VCaP (cell line): ENCODE results near the gene GARNL3.

ENCODE experiments used
- H3K27ac ChIP-seq: fragments of 450-650 bp; 2 replicates; pipeline ENCODE4 v1.5.1; 2017
- TF ChIP-seq, protein P1 (sequence below): fragments of 450-650 bp; conservative IDR thresholded peaks from 2 replicates; pipeline ENCODE4 v1.5.1; 2017; ENCODE audit warnings: mild to moderate bottlenecking, moderate library complexity

Gene GARNL3

DNA sequence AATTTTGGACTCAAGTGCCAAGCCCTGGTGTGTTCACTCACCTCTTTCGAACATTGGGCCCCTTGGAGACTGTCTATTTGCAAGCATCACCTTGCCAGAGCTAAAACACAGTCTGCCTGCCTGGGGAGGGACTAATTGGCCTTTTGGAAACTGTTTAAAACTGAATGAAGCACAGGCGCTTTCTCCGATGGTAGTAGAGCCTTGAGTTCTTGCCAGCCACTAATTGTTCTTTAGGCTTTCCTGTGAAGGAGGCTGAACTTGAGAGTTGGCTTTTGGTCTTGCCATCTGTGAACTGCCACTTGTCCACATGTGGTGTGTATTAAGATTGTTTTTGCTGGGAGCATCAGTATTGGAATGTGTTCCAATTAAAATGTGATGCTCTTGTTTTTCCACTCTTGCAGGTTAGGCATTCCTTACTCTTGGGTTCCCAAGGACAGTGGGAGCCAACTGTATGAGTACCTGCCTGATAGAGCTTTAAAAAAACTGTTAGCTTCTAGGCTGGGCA, 26.0 kb downstream of the GARNL3 start:
- TF ChIP-seq, protein P1, sequence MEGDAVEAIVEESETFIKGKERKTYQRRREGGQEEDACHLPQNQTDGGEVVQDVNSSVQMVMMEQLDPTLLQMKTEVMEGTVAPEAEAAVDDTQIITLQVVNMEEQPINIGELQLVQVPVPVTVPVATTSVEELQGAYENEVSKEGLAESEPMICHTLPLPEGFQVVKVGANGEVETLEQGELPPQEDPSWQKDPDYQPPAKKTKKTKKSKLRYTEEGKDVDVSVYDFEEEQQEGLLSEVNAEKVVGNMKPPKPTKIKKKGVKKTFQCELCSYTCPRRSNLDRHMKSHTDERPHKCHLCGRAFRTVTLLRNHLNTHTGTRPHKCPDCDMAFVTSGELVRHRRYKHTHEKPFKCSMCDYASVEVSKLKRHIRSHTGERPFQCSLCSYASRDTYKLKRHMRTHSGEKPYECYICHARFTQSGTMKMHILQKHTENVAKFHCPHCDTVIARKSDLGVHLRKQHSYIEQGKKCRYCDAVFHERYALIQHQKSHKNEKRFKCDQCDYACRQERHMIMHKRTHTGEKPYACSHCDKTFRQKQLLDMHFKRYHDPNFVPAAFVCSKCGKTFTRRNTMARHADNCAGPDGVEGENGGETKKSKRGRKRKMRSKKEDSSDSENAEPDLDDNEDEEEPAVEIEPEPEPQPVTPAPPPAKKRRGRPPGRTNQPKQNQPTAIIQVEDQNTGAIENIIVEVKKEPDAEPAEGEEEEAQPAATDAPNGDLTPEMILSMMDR: no peak
- no peak overlapping the region for H3K27ac ChIP-seq

DNA sequence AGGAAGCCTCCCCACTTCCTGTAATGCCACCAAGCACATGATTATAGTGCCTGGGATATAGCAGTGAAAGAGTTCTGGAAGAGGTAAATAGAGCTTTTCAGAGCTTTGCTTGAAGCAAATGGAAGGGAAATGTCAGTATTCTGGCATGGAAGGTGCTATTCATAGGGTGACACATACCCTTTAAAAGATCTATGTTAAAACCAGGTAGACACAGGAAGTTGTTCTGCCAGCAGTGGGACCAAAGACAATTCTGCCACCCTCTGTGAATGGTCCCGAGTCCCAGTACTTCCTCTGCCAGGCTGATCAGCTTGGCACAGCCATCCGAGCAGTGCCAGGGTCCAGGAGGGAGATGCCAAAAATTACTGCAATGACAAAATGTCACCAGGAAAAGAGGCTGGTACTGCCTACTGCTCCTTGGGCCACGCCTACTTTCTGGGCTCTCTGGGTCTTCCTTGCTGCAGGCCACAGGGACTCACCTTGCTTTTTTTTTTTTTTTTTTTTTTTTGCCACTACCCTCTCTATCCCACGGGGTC, 26.7 kb downstream of the GARNL3 start:
- 0 out of 2 replicates have a peak overlapping the region, but pooled peaks have one; percentile 88 for H3K27ac ChIP-seq
- TF ChIP-seq, protein P1: no peak

DNA sequence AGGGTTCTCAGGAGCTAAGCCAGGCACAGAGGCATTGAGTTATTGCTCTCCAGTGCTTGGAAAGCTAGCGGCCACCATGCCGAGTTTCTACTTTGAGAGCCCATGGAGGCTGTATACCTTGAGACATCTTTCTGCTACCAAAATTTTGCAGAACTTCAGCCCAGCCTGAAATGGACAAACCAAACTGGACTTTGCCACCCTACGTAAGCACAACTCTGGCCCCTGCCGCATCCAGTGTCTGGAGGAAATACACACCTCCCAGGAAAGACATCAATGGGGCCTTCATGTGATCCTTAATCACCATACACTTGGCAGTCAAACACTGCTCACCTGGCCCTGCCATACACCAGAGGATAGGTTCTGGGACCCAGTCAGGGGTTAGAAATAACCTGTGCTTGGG, 27.8 kb downstream of the GARNL3 start:
- TF ChIP-seq, protein P1: no peak
- H3K27ac ChIP-seq: peak overlapping the region; percentile 88

DNA sequence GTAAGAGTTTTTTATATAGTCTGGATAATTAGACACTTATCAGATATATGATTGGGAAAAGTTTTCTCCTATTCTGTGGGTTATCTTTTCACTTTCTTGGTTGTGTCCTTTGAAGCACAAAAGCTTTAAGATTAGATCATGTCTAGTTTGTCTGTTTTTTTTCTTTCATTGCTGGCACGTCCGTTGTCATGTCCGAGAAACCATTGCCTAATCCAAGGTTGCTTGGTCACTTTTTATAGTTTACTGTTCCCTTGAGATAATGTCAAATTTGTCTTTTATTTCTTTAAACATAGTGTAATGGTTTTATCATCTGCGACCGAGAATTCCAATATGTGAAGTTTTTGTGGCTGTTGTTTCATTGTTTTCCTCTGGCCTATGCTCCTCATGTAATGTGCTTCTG, 28.8 kb downstream of the GARNL3 start:
- H3K27ac ChIP-seq: peak overlapping the region; percentile 88
- TF ChIP-seq, protein P1: no peak

DNA sequence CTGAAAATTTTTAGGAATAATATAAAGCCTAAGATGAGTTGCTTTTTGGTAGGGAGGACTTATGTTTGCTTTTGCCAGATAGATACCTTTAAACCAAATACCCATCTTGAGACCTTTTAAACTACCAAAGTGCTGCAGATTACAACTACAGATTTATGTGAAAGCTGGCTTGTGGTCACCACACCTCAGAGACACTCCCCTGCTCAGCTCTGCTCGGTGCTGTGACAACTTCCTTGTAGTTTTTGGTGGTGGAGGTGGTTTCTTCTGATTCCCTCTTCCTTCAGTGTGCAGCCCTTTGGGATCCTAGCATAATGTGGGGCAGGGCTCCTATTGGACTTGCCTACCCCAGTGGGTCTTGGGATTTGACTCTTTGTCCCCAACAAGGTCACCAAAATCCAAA, 29.2 kb downstream of the GARNL3 start:
- H3K27ac ChIP-seq: peak overlapping the region; percentile 88
- TF ChIP-seq, protein P1: no peak

DNA sequence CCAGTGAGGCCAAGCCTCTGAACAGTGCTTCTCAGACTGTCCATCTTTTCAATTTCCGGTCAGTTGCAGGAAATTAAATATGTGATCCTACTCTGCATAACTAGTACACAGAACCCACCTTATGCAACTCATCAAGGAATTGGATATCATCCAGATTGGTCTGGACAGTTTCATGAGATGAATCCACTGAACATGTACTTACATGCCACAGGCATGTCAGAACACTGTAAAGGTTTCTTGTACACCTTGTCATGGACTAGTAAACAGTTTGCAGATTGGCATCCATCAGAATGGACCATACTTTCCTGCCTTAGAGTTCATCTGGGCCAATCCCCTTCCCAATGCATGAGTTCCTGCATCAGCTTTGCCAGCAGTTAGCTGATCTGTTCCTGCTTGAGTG, 30.4 kb downstream of the GARNL3 start:
- TF ChIP-seq, protein P1: no peak
- H3K27ac ChIP-seq: peak overlapping the region; percentile 88

DNA sequence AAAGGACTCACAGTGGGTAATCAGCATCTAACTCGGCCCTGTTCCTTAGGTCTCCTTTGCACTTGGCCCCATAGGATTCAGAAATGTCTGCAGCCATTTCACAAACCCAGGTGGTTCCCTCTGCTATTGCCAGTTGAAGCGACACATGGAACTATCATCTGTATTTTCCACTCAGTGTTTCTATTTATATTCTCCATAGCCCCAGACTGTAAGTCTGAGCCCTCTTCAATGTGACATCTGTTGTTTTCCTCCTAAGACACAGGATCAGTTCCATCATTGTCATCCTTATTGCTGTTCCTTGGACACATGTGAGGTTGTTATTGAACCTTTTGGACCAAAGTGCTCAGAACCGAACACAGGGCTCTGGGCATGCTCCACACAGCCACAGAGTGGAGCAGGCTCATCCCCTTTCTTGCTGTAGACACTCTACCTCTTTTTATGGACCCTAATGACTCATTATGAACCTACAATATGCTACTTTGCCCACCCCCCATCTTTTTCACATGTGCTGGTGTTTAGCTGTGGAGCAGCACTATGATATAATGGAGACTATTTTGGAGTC, 36.4 kb downstream of the GARNL3 start:
- H3K27ac ChIP-seq: no peak overlapping the region
- TF ChIP-seq, protein P1: no peak
